Activated CD8-positive, alpha-beta memory T cell treated with anti-CD3 and anti-CD28 coated beads for 4 hours (primary cell): ENCODE results near the gene ADGRG1.
"Not testable (repeated sequence)": the region's sequence is repeated elsewhere in the genome, so short reads cannot be mapped to it uniquely, and the experiment has no call there.

Source experiments
- DNase-seq, 2 donors: peaks; one replicate each; pipeline ENCODE4 v3.0.0-alpha.2; 2020; ENCODE audit warnings: low read depth in 2 of 2

ADGRG1 gene

DNA sequence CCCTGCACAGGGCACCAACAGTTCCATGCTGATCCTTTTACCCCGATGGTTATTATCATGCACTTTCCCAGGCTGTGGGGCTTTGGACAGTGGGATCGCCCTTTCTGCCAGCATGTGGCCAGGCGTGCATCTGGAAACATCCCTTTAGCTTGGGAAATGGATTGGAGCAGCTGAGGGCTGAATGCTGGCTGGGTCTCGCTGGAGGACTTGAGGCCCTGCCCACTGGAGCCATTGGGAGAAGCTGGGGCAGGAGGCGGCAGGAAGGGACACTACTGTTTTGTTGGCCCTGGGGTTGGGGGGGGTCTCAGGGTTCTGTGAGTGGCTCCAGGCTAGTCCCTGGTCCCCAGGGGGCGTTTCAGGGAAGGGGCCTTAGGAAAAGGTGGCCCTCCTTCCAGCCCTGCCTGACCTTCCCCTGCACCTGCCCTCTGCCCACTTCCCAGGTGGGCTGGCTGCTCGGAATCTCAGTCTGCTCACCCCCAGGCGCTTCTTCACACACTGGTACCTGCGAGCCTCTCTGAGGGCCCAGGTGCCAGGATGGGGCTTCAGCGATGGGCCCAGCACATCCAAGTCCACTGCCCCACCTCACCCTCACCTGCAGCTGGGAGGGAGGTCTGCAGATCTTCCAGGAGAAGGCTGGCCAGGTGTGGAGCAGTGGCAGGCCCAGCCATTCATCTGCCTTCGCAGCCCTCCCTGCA lies 38.1 kb downstream of the ADGRG1 start:
- no peak for DNase-seq

GRCh38 chr16:57667048-57667525 lies 38.7 kb downstream of the ADGRG1 start:
- DNase-seq: no peak

DNA sequence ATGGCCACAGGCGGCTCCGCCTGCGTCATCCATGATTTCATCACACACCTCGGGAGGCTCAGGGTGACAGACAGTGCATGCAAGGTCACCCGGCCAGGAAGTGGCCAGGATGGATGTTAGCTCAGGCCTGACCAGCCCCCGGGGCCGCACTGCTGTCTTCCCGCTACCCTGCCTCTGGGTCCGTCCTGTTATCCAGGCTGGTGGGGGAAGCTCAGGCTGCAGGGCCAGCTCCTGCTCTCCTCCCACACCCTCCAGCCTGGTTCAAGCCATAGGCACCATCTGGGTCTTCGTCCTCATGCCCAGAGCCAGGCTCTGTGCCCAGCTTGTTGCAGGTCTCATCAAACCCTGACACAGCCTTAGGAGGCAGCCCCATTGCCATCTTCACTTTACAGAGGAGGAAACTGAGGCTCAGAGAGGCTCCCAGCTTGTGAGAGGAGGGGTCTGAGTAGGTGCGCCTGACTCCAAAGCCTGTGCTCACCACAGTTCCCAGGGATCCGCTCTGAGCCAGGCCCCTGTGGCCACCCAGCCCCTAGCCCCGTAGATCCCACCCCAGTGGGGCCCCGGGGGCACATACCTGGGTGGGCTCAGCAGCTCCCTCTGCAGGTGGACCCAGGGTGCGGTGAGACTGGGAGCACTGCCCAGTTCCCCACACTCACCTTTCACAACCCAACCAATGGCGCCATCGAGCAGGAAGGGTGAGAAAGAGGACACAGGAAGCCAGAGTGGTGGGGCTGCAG lies 39.3 kb downstream of the ADGRG1 start:
- DNase-seq: no peak

DNA sequence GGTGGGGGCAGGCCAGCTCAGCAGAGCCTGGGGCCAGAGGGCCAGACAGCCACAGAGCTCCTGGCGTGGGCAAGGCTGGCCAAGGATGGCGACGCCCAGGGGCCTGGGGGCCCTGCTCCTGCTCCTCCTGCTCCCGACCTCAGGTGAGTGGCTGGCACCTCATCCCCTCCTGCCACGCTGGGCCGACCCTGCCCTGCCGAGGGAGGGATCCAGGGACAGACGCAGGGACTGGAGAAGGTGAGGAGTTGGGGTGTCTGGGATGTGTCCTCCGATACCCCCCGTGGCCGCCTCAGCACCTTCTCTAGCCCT lies 39.8 kb downstream of the ADGRG1 start, which contains the start of gene ADGRG3:
TSS of gene ADGRG3 (plus strand) at position 44 of the 309 bp plus-strand sequence. CDS start at position 86, 42 bp downstream.
- DNase-seq: no peak

DNA sequence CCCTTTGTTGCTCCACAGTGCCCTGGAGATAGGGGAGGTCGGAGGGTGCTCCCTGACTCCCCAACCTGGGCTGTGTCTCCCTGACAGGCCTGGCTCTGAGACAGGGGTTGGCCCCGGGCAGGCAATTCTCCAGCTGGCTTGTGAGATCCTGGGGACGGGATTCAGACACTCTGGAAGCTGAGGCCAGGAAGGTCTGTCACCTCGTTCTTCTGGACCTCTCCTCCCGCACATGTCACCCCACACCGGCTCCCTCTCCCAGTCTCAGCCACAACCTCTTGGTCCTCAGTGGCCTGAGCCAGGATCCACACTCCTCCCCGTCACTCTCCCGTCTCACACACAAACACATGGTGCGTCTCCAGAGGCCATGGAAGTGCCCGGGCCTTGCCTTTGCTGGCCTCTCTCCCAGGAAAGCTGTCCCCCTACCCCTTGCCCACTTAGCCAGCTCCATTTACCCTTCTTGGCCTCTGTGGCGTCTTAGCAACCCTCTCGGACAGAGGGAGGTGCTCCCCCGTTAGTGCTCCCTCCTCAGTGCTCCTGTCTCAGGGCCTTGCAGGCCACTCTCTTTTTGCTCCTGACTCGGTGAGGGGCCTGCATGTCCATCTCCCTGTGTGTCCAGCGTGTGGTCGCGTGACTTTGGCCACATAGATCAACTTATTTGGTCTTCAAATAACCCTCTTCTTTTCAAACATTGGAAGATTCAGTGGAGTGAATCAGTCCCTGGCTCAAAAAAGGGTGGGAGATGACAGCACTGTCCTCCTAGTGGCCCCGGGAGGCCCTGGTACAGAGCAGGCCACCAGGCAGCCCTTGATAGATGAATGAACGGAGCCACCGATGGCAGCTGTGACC lies 40.4 kb downstream of the ADGRG1 start:
- DNase-seq: no peak

DNA sequence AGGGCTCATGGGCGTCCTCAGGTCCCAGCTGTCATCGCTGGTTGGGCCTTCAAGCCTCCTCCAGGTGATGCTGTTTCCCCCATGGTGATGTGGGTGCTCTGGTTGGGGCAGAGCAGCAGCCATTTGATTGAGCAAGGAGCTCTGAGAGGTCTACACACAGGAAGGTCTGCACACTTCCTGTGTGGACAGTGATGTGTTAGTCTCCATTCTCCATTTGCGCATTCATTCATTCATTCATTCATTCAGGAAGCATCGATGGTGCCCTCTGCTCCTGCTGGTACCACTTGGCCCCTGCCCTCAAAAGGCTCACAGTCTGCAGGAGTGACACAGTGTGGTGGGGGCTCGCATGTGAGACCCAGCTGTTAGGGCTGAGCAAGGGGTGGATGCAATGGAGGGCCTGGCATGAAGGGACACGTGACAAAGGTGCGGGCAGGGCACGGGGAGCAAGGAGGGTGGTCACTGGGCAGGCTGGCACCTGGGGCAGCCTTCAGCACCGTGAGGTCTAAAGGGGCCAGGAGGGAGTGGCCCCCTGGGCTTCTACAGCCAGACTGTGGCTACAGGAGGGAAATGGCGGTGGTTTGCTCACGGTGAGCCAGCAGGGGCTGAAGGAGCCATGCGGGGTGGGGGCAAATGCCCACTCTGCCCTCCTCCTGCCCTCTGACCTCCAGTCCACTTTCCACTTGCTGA lies 41.2 kb downstream of the ADGRG1 start:
- no peak for DNase-seq

DNA sequence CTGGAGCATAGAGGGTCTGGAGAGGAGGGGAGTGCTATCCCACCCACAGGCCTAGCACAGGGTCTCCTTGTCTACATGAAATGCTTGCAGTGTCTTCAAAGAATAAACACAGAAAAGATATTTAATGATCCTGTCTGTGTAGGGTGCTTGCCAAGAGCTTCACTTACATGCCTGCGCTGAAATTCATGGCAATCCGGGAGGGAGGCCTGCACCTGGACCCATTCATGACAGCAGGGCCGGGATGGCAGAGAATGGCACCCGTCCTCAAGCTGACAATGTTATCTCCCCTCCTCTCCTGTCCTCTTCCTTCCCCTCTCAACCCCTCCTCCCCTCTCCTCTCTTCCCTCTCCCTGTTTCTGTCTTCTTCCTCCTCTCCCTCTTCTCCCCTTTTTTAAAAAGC lies 41.8 kb downstream of the ADGRG1 start:
- no peak for DNase-seq

GRCh38 chr16:57671451-57671850 lies 43.0 kb downstream of the ADGRG1 start:
- DNase-seq: not testable (repeated sequence)

DNA sequence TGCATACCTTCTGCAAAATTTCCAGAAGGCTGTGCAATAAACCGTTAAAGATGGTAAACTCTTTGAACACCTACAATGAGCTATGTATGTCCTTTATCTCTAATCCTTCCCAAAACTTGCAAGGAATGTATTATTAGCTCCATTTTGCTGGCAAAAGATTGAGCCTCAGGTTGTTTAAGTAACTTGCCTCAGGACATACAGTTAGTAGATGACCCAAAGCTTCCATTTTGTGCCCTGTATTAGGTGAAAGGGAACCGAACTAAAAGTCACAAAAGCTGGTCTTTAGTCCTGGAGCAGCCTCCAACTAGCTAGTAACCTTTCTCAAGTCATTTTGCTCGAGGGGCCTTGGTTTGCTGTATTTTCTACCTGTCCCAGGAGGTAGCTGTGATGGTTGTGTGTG lies 44.0 kb downstream of the ADGRG1 start:
- no peak for DNase-seq

GRCh38 chr16:57672824-57673223 lies 44.4 kb downstream of the ADGRG1 start:
- DNase-seq: no peak

GRCh38 chr16:57675741-57676551 lies 47.5 kb downstream of the ADGRG1 start:
- no peak for DNase-seq

DNA sequence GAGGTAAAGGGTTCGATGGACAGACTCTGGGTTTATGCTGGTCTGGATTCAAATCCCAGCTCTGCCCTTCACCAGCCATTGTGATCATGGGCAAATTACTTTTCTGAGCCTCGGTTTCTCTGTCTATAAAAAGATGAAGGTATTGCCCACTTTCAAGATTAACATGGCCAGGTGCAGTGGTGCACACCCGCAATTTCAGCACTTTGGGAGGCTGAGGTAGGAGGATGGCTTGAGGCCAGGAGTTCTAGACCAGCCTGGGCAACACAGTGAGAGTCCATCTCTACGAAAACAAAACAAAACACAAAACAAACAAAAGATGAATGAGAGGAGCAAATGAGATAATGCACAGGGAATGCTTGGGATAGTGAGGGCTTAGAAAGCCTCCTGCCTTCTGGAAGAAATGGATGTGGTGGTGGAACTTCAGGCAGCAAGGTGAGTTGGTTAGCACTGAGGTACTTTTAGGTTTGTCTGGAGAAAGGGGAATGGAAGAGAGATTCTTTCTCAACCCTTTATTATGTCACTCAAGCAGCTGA lies 48.2 kb downstream of the ADGRG1 start:
- DNase-seq: no peak

DNA sequence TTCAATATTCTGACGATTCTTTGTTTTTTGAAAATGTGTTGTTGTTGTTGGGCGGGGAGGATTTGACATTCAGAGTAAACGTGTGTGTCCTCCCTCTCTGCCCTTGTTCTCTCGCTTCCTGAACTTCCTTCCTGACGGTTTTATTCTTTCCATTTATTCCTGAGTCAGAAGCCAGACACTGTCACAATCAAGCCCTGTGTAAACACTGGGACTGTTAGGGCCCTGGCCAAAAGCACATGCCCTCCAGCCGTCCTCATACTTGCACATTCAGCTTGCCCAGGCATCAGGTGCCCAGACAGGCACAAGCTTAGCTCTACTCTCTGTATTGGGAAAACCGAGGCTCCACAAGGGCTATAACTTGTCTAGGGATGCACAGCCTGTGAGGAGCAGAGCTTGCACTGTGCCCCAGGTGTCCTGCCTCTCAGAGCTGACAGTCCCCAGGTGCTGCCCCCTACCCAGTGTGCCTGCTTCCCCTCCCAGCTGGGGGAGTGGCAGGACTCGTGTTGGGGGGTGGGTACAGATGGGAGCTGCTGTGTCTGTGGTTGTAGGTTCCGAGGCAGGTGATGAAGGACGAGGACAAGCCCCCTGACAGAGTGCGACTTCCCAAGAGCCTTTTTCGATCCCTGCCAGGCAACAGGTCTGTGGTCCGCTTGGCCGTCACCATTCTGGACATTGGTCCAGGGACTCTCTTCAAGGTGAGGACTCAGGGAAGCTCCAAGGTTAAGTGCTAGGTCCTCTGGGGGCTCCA lies 49.4 kb downstream of the ADGRG1 start:
- DNase-seq: no peak

DNA sequence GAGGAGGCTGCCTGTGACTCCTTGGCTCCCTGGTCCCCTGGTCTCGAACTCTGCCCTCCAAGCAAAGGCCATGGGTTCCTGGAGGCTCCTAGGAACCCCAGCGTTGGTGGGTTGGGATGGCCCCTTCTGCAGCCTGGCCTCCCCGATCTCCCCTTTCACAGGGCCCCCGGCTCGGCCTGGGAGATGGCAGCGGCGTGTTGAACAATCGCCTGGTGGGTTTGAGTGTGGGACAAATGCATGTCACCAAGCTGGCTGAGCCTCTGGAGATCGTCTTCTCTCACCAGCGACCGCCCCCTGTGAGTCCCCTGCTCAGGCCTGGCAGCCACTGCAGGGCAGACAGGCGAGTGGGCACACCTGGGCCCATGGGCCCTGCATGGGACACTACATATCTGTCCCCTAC lies 50.6 kb downstream of the ADGRG1 start:
- no peak for DNase-seq

DNA sequence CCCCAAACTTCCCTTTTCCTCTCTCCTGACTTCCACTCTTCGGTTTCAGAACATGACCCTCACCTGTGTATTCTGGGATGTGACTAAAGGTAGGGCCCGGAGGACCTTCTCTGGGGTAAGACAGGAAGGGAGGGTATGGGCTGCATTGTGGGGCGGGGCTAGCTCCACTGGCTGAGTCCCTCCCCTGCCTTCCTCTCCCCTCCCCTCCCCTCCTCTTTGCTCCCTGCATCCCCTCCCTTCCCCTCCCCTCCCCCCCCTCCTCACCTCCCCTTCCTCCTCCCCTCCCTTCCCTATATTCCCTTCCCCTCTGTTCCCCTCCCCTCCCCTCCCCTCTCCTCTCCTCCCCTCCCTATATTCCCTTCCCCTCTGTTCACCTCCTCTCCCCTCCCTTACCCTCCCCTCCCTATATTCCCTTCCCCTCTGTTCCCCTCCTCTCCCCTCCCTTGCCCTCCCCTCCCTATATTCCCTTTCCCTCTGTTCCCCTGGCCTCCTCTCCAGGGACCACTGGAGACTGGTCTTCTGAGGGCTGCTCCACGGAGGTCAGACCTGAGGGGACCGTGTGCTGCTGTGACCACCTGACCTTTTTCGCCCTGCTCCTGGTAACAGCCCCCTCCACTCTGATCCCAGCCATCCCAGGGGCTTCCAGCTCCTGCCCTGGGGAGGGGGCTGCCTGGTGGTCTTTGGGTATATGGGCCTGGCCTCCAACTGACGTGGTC lies 51.5 kb downstream of the ADGRG1 start:
- DNase-seq: no peak

- DNase-seq: no peak
These were observed 52.5 kb downstream of the ADGRG1 start for GRCh38 chr16:57680842-57681375.

- DNase-seq: no peak
These were observed 53.7 kb downstream of the ADGRG1 start for GRCh38 chr16:57681950-57682728.
